ENCODE results near the gene PIM1. TPM values are rescaled to one million over a fixed set of nuclear protein-coding genes. Genes with fewer than 3 reads are reported as not detected.

Gene PIM1
- total and polyA plus RNA-seq, 9 of the 15 experiments (the other 6 are each of a cell fraction or from before 2014, with no cell fraction given), result 19.0 to 789 (median 212) TPM

DNA sequence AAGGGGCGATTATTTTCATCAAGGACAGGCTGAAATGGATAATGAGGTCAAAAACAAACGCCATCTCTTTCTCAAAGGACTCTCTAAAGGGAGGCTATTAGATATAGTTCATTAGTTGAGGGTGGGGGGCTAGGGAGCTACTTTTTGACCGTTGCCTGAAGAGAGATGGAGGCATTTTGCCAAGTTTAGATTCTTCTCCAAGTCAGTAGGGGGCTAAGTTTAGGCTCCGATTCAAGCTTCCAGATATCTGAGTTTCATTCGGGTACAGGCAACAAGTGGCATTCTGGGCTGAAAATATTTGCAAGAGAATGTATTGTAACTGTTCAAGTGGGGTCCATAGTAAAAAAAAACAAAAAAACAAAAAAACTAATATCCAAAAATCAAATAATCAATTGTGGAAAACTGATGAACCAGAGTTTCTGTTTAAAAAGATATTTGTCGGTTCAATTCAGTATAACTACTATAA is 43.4 kb upstream of the PIM1 start:
- ATAC-seq (no peak; the same call in 2 of the 3 replicates), FAIRE-seq (no peak), DNase-seq (ENCODE audit: extremely low read depth in 1 of 4, low spot score in 3 of 4) (peak in 3 of 4 experiments; percentile 45 to 49 (median 48))
- H3K79me2 ChIP-seq (ENCODE audit: control insufficient read depth, insufficient read depth, low read length), result no peaks in the 10 kb centered on the region
- no peaks in the 10 kb centered on the region for H3K27me3 ChIP-seq (ENCODE audit: control insufficient read depth in 2 of 2, insufficient read depth in 2 of 2, low read length in 2 of 2)
- peak overlapping the region; percentile 46; the same call in 2 of the 3 replicates for H3K27ac ChIP-seq (ENCODE audit: extremely low read depth, low read depth, low read length)
- H3K4me2 ChIP-seq (ENCODE audit: insufficient read depth, low read length), result peak overlapping the region; percentile 60
- intact Hi-C loops (cut with micrococcal nuclease) (loop anchor here (5.0 kb wide), 1 partner anchor 359 kb away; no protein-coding TSS in a partner anchor), in situ Hi-C loops (cut with MboI) (no loop called here)
- H3K9me3 ChIP-seq (replicated peaks; ENCODE audit: control insufficient read depth, insufficient read depth, low read depth, low read length), result no peaks in the 10 kb centered on the region
- H3K36me3 ChIP-seq (ENCODE audit: control insufficient read depth, insufficient read depth, low read length), result no peaks in the 10 kb centered on the region
- H4K20me1 ChIP-seq (replicated peaks; ENCODE audit: control insufficient read depth, insufficient read depth, low read length), result no peaks in the 10 kb centered on the region
- H3K4me1 ChIP-seq (replicated peaks in 1 of 2; ENCODE audit: control insufficient read depth in 2 of 2, insufficient read depth in 2 of 2, low read length in 2 of 2), result peaks cover 44 to 51% of the 10 kb centered on the region in 2 experiments
- no TSS peak for BruUV-seq (replicated peaks)
- peak overlapping the region; percentile 93 for H2AFZ ChIP-seq (ENCODE audit: low read depth, low read length)
- ChIA-PET CTCF (ENCODE audit: low intra/inter-chr PET ratio) (no interaction called here), POLR2A (interaction anchor here (0.7 to 2.0 kb wide), 3 partner anchors 15 to 24 kb away, joined by 3 to 8 read pairs (median 5); no protein-coding TSS in a partner anchor)
- H3K4me3 ChIP-seq, result no peak overlapping the region
- H3K9ac ChIP-seq (ENCODE audit: insufficient read depth in 1 of 2, low read depth in 2 of 2, low read length in 2 of 2), result peak overlapping the region; percentile 47 to 80; a peak in 3 of 4 replicates
- H3K9me1 ChIP-seq (ENCODE audit: control insufficient read depth, insufficient read depth, low read length), result no peaks in the 10 kb centered on the region
- TF ChIP-seq TEAD1 (CRISPR knock-in tag; IDR thresholded peaks at IDR 0.05), result no peak
- peak; percentile 3; the same call in 1 of the 2 replicates for TF ChIP-seq CTBP1 (IDR thresholded peaks at IDR 0.05; ENCODE audit: borderline replicate concordance)
- no peak for TF ChIP-seq NR2C1 (IDR thresholded peaks at IDR 0.05)
- 0 out of 2 replicates have a peak, but pooled peaks have one; percentile 11 for TF ChIP-seq NR2C1 (tag; IDR thresholded peaks at IDR 0.05)
- no peak for TF ChIP-seq NR2C2 (CRISPR knock-in tag; IDR thresholded peaks at IDR 0.05)
- TF ChIP-seq NR2C2 (tag; IDR thresholded peaks at IDR 0.05), result 0 out of 2 replicates have a peak, but pooled peaks have one; percentile 10
- TF ChIP-seq ZSCAN32 (CRISPR knock-in tag; IDR thresholded peaks at IDR 0.05), result no peak
- TF ChIP-seq ZFX (CRISPR knock-in tag; IDR thresholded peaks at IDR 0.05), result 0 out of 2 replicates have a peak, but pooled peaks have one; percentile 2
- no peak for TF ChIP-seq SNIP1 (IDR thresholded peaks at IDR 0.05; ENCODE audit: low read depth)
- TF ChIP-seq, protein P1, sequence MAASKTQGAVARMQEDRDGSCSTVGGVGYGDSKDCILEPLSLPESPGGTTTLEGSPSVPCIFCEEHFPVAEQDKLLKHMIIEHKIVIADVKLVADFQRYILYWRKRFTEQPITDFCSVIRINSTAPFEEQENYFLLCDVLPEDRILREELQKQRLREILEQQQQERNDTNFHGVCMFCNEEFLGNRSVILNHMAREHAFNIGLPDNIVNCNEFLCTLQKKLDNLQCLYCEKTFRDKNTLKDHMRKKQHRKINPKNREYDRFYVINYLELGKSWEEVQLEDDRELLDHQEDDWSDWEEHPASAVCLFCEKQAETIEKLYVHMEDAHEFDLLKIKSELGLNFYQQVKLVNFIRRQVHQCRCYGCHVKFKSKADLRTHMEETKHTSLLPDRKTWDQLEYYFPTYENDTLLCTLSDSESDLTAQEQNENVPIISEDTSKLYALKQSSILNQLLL (CRISPR knock-in tag; IDR thresholded peaks at IDR 0.05; ENCODE audit: borderline replicate concordance), result no peak
- no peak for TF ChIP-seq PHB (CRISPR knock-in tag; IDR thresholded peaks at IDR 0.05)
- TF ChIP-seq NFIC (IDR thresholded peaks at IDR 0.05), result peak; percentile 88
- TF ChIP-seq HMG20B (CRISPR knock-in tag; IDR thresholded peaks at IDR 0.05), result no peak
- 31% methylated on average over 6 of the region's 6 CpGs for WGBS (ENCODE audit: insufficient coverage, low coverage, missing lambda C conversion rate)
